Cortex of kidney (tissue), 1 donor: ENCODE results near the gene HNRNPH3.

Source experiments
- DNase-seq: peaks from one replicate; lab custom pipeline; 2025; lab: John Stamatoyannopoulos, UW

HNRNPH3 gene

DNA sequence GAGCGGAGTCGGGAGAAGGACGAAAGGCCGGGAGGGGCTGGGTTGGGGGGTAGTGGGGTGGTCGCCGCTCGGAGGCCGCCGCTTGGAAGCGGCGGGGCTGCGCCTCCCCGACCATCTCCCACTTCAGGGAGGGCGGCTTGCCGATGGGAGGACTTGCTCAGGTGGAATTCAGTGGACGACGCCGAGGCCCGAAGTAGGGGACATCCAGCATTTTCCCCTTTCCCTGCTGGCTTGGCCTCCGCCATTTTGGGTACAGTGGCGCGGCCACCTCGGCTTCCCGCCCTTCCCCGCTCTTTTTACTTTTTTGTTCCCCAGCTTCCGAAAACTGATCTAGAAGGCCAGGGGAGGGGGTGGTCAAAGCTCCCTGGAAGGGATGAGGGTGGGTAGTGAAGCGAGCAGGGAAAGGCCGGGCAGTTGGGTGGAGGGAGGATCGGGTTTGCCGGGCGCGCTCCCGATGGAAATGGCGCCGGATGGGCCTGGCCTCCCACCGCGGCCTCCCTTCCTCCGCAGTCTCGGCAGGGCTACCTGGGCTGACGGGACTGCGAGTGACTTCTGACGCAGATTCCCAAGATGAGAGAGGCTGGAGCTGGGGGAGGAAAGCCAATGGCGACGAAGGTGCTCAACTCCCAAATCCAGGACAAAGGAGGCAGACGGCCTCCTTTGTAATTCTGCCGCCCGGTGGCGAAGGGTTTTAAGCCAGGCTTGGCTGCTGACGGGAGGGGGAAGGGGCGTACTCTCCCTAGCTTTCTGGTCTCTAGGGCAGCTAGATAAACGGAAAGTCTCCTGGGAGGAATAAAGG is 594 bp downstream of the HNRNPH3 start, which contains the start of gene PBLD:
Gene PBLD, minus strand, starts transcription at position 670 of the 799 bp plus-strand sequence. CDS start 26,084 bp downstream, outside the sequence.
- DNase-seq, result no peak

GRCh38 chr10:68333058-68333395 is 1.2 kb downstream of the HNRNPH3 start:
- no peak for DNase-seq

- DNase-seq, result no peak
These were observed 1.9 kb downstream of the HNRNPH3 start for GRCh38 chr10:68333440-68334431.

- DNase-seq, result no peak
These were observed 3.0 kb downstream of the HNRNPH3 start for GRCh38 chr10:68334672-68335467.

DNA sequence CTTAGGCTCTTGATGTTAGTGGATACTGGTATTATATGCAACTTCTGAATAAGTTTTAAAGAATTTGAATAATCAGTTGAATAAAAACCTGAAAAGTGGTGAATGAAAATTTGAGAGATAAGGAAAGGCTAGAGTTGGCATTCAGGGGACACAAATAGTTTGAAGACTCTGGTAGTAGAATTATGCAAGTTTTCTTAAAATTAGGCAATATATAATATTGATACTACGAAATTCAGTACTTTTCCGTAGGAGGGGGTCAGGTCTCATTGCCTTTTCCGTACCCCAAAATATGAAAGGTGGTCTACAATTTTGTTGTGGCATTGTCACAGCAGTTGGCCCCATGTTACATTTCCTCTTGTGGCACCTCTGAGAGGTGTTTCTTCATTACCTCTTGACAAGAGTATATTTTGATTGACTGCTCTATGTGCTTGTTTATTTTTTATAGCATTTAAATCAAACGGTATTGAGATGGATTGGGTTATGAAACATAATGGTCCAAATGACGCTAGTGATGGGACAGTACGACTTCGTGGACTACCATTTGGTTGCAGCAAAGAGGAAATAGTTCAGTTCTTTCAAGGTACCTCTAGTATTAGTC is 5.0 kb downstream of the HNRNPH3 start:
- no peak for DNase-seq

DNA sequence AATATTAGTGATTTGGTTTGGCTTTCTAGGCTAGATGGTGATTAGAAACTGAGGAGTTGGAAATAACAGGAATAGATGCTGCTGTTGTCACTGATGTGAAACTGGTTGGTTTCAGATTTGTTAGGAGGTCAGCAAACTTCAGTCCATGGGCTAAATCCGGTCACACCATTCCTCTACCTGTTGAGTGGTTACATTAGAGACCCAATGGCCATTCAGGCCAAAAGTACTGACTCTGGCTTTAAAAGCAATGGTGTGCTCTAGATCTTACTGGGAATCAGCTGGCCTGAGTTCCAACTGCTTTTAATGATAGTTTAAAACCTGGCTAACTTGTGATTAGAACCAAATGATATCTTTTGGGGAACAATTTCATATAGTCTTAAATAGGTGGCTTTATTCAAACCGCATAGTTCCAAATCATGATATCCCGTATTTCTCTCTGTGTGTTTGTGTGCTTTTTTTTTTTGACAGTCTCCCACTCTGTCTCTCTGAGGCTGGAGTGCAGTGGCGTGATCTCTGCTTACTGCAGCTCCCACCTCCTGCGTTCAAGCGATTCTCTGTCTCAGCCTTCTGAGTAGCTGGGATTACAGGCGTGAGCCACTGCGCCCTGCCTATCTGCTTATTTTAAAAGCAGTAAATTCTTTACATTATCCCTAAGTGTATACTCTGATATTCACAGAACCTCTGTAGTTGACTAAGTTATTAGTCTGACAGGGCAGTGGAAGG is 8.7 kb downstream of the HNRNPH3 start:
- DNase-seq, result no peak

- DNase-seq, result no peak
These were observed 11.1 kb downstream of the HNRNPH3 start for GRCh38 chr10:68342909-68343516.

DNA sequence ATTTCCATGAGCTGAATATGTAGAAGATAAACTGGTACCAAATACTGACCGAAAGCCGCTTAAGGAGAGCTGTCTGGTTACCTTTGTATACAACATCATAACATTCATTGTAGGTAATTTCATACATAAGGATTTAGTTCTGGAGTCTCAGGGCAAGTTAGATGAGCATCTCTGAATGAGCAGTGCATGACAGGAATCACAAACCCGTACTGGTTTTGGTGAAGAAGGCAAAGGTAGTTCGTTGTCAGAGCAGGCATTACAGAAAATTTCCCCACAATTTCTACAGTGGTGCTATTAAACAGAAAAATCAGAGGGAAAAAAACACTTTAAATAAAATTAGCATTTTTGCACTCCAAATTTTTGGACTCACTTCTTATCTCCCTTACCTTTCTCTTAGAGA is 13.8 kb downstream of the HNRNPH3 start:
- no peak for DNase-seq

GRCh38 chr10:68346774-68347173 is 14.9 kb downstream of the HNRNPH3 start:
- no peak for DNase-seq

DNA sequence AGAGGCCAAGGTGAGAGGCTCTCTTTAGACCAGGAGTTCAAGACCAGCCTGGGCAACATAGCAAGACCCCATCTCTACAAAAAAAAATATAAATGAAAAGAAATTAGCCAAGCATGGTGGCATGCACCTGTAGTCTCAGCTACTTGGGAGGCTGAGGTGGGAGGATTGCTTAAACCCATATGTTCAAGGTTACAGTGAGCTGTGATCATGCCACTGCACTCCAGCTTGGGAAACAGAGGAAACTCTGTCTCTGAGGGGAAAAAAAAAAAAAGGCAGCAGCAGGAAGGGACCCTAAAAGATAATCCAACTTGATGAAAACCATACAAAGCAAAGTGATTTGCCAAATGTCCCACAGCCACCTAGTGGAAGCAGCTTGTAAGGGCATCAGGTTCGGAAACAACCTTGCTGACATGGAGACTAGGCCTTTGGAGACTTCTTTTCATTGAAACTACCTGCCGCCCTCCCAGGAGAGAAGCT is 16.4 kb downstream of the HNRNPH3 start:
- no peak for DNase-seq

DNA sequence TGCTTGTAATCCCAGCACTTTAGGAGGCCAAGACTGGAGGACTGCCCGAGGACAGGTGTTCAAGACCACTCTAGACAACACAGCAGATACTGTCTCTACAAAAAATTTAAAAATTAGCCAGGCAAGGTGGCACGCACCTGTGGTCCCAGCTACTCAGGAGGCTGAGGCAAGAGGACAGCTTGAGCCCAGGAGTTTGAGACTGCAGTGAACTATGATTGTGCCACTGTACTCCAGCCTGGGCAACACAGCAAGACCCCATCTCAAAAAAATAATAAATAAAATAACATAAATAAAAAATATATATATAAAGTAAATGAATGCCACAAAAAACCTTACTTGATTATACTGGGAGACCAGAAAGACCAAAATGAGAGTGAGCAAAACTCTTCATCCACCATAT is 21.7 kb downstream of the HNRNPH3 start:
- DNase-seq, result no peak

GRCh38 chr10:68359189-68359588 is 27.3 kb downstream of the HNRNPH3 start:
- no peak for DNase-seq

GRCh38 chr10:68362590-68362989 is 30.7 kb downstream of the HNRNPH3 start:
- DNase-seq, result no peak

DNA sequence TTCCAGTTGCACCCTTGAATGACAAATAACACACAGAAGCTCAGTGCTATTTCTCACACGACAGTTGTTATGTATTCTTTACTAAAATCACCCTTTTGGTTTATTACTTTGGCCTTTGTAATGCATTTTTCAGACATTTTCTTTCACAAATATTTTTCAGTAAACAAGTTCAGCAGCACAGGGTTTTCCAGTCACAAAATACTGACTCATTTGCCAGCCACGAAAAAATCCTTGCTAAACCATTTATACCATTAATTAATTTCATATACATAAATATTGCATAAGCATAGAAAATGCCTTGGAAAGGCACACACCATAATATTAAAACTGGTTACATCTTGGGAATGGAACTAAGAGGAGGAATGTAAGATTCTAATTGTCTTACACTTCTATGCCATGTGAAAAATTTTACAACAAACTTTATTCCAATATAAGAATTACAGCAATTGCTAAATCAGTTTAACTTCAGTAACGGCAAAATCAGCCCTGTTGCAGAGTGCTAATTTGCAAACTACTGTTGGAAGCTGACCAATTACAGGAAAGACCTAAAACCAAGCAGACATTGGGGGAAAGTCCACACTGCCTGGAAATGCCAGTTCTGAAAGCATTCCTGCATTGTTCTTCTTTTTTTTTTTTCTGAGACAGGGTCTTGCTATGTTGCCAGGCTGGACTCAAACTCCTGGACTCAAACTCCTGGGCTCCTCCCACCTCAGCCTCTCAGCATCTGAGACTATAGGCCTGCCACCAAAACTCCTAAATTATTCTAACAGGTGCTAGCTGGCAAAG is 32.4 kb downstream of the HNRNPH3 start:
- no peak for DNase-seq

GRCh38 chr10:68365611-68366010 is 33.7 kb downstream of the HNRNPH3 start:
- no peak for DNase-seq

- no peak for DNase-seq
These were observed 34.7 kb downstream of the HNRNPH3 start for GRCh38 chr10:68366600-68366999.

DNA sequence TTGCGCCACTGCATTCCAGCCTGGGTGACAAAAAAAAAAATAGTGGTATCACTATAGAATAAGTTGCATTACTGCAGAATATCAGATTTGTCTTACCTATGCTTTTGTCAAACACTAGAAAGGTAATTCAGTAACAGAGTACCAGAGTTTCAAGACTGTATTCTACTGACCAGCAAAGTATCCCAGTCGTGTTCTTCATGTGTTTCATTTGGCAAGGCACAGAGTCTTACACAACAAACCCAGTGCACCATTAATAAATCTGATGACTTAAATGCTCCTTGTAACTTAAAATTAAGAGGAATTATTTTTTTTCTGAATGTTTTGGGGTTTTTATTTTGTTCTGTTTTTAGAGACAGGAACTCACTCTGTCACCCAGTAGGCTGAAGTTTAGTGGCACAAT is 35.3 kb downstream of the HNRNPH3 start:
- DNase-seq, result no peak

DNA sequence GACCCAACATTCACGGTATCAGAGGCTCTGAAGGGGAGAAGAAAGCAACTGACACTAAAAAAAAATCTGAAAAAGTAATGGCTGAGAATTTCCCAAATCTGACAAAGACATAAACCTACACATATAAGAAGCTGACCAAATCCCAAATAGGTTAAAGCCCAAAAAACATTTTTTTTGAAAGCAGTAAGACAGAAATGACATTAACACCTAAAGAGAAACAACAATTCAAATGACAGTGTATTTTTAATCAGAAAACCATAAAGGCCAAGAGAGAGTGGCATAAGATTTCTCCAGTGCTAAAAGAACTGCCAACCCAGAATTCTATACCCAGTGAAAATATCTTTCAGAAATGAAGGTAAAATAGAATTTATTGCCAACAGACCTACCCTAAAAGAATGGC is 39.7 kb downstream of the HNRNPH3 start:
- no peak for DNase-seq

- DNase-seq, result no peak
These were observed 53.9 kb downstream of the HNRNPH3 start for GRCh38 chr10:68385740-68386139.
